Tibial nerve (tissue), 4 donors: Measurements from ENCODE around the gene GDPD5. TPM values are rescaled to one million over a fixed set of nuclear protein-coding genes. Genes with fewer than 3 reads are reported as not detected.

Experiments used
- DNase-seq, 2 donors: peaks; one replicate each; pipeline ENCODE4 v3.0.0-alpha.2; 2019; ENCODE audit warnings: low spot score in 2 of 2
- H3K27ac ChIP-seq, 4 donors: fragments of 200-600 bp; sonication (generic) in 3 of 4; one replicate each; pipeline ENCODE4 v1.5.1; 2017 to 2019; ENCODE audit warnings: mild to moderate bottlenecking in 1 of 4
- H3K27me3 ChIP-seq, 2 donors: fragments of 200-600 bp; sonication (generic) in 1 of 2; one replicate each; pipeline versions ENCODE4 v1.5.1 to v1.6.0; 2017 to 2019
- H3K36me3 ChIP-seq, 3 donors: fragments of 200-600 bp; sonication (generic); one replicate each; pipeline ENCODE4 v1.5.1; 2018 to 2019
- H3K4me1 ChIP-seq, 4 donors: fragments of 200-600 bp; sonication (generic) in 3 of 4; one replicate each; pipeline ENCODE4 v1.5.1; 2017 to 2019
- H3K4me3 ChIP-seq, 4 donors: fragments of 200-600 bp; sonication (generic) in 3 of 4; one replicate each; pipeline ENCODE4 v1.5.1; 2017 to 2019; ENCODE audit warnings: mild to moderate bottlenecking in 1 of 4, moderate library complexity in 1 of 4
- H3K9me3 ChIP-seq, 4 donors: fragments of 200-600 bp; sonication (generic) in 3 of 4; one replicate each; pipeline ENCODE4 v1.5.1; 2017 to 2019
- CTCF ChIP-seq, 5 experiments: fragments of 200-600 bp in 3 of 5; fragments of 450-650 bp in 2 of 5; sonication (generic) in 3 of 5; IDR thresholded peaks; one replicate each; pipeline ENCODE4 v1.5.1; 2016 to 2019; ENCODE audit warnings: antibody characterized with exemption in 5 of 5, mild to moderate bottlenecking in 3 of 5, moderate library complexity in 2 of 5
- EP300 ChIP-seq, 2 donors: sonication (generic); formaldehyde crosslinking; IDR thresholded peaks; one replicate each; pipeline ENCODE4 v1.6.1; 2017; ENCODE audit warnings: antibody characterized with exemption in 2 of 2, mild to moderate bottlenecking in 1 of 2
- POLR2A ChIP-seq, 2 donors: fragments of 450-650 bp; IDR thresholded peaks; one replicate each; pipeline ENCODE4 v1.6.1; 2017; ENCODE audit warnings: antibody characterized with exemption in 2 of 2, mild to moderate bottlenecking in 2 of 2, moderate library complexity in 2 of 2
- WGBS, 2 donors: methylation state at CpG; one replicate each; pipeline ENCODE4 v1.1.5; 2018; 5-methylcytosine and 5-hydroxymethylcytosine counted together
- total RNA-seq, 4 donors: library from RNA; depleted of rRNA; stranded (reverse); fragments of >200 nt; gene quantifications; one replicate each; pipeline ENCODE4 v1.1.0, GENCODE V29; 2016

Gene GDPD5
- total RNA-seq, 4 donors from 2014 or later, result 92.2 to 122 (median 101) TPM

- peaks cover 0 to 25% (median 0%) of the 10 kb centered on the region in 3 donors for H3K36me3 ChIP-seq
- TF ChIP-seq EP300 (IDR thresholded peaks at IDR 0.05) (no peak), POLR2A (IDR thresholded peaks at IDR 0.05) (no peak), CTCF (IDR thresholded peaks at IDR 0.05) (no peak)
- no peak for DNase-seq
- 9 to 15% methylated on average over 13 to 14 of the region's 14 CpGs for WGBS, 2 donors
- no peak within 1 kb of the TSS for H3K4me3 ChIP-seq
- H3K27ac ChIP-seq, result no peak within 1 kb of the TSS
- H3K9me3 ChIP-seq, result peaks cover 0 to 5% (median 0%) of the 10 kb centered on the region in 4 donors
- peaks cover 0 to 30% of the 10 kb centered on the region in 2 donors for H3K27me3 ChIP-seq
- H3K4me1 ChIP-seq, result peaks cover 0 to 53% (median 12%) of the 10 kb centered on the region in 4 donors
Observed at GRCh38 chr11:75432911-75433321, 92.8 kb downstream of the GDPD5 start, which contains the start of gene KLHL35. KLHL35 (minus strand) TSS chr11:75433203; CDS start chr11:75430629, 2,574 bp downstream.

GRCh38 chr11:75431533-75432525 is 93.9 kb downstream of the GDPD5 start:
- 51 to 59% methylated on average over 16 of the region's 16 CpGs for WGBS, 2 donors
- TF ChIP-seq POLR2A (IDR thresholded peaks at IDR 0.05), result no peak
- no peak for TF ChIP-seq CTCF (IDR thresholded peaks at IDR 0.05)
- no peak for TF ChIP-seq EP300 (IDR thresholded peaks at IDR 0.05)
- no peak overlapping the region for H3K4me3 ChIP-seq
- peaks cover 0 to 24% (median 0%) of the 10 kb centered on the region in 3 donors for H3K36me3 ChIP-seq
- peaks cover 0 to 61% (median 12%) of the 10 kb centered on the region in 4 donors for H3K4me1 ChIP-seq
- no peak overlapping the region for H3K27ac ChIP-seq
- no peak for DNase-seq
- peaks cover 0 to 5% (median 0%) of the 10 kb centered on the region in 4 donors for H3K9me3 ChIP-seq
- peaks cover 0 to 30% of the 10 kb centered on the region in 2 donors for H3K27me3 ChIP-seq

- WGBS, 2 donors, result 34 to 36% methylated on average over 32 of the region's 32 CpGs
- H3K4me3 ChIP-seq, result peak overlapping the region in 2 of 4 donors; percentile 17 to 49
- no peak for DNase-seq
- peaks cover 0 to 15% (median 0%) of the 10 kb centered on the region in 3 donors for H3K36me3 ChIP-seq
- peaks cover 0 to 5% (median 0%) of the 10 kb centered on the region in 4 donors for H3K9me3 ChIP-seq
- TF ChIP-seq CTCF (IDR thresholded peaks at IDR 0.05) (no peak), EP300 (IDR thresholded peaks at IDR 0.05) (no peak), POLR2A (IDR thresholded peaks at IDR 0.05) (no peak)
- peak overlapping the region in 1 of 4 donors; percentile 50 for H3K27ac ChIP-seq
- H3K27me3 ChIP-seq, result peaks cover 0 to 30% of the 10 kb centered on the region in 2 donors
- H3K4me1 ChIP-seq, result peaks cover 0 to 61% (median 12%) of the 10 kb centered on the region in 4 donors
Observed at GRCh38 chr11:75430714-75431532, 94.8 kb downstream of the GDPD5 start.

DNA sequence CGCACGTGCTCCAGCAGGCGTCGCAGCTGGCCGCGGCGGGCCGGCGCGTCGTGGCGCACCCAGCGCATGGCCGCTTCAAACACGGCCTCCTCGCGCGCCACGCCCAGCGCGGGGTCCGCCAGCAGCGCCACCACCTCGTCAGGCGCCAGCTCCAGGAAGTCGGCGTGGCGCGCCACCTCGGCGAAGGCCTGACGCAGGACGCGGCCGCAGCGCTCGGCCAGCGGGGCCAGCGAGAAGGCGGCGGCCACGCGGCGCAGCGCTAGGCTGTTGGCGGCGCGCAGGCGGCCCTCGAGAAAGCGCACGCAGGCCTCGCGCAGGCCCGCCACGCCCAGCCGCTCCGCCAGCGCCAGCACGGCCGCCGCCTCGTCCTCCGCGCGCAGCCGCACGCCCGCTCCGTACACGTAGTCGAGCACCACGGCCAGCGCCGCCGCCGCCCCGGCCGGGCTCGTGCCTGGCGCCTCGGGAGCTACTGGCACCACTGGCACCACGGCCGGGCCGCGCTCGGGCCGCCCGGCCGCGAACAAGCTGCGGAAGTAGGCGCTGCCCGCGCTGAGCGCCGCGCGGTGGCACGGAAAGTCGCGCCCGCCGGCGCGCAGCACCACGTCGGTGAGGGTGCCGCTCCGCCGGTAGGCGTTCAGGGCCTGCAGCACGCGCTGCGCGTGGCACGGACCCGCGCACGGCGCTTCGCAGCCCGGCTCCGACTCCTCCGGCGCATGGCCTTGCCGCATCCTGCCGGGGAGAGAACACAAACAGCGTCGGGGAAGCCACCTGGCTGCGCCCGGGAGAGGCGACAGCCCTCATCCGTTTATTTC is 95.6 kb downstream of the GDPD5 start:
- peak in 1 of 2 donors; percentile 44 for DNase-seq
- peak in 1 of 5 experiments; percentile 12 for TF ChIP-seq CTCF (IDR thresholded peaks at IDR 0.05)
- no peak for TF ChIP-seq EP300 (IDR thresholded peaks at IDR 0.05)
- peak in 1 of 2 donors; percentile 25 for TF ChIP-seq POLR2A (IDR thresholded peaks at IDR 0.05)
- H3K27me3 ChIP-seq, result peaks cover 0 to 30% of the 10 kb centered on the region in 2 donors
- peaks cover 0 to 61% (median 12%) of the 10 kb centered on the region in 4 donors for H3K4me1 ChIP-seq
- 2 to 5% methylated on average over 15 to 42 of the region's 134 CpGs for WGBS, 2 donors
- H3K36me3 ChIP-seq, result peaks cover 0 to 12% (median 0%) of the 10 kb centered on the region in 3 donors
- peak overlapping the region in 1 of 4 donors; percentile 50 for H3K27ac ChIP-seq
- H3K4me3 ChIP-seq, result peak overlapping the region in 3 of 4 donors; percentile 6 to 49 (median 17)
- peaks cover 0 to 5% (median 0%) of the 10 kb centered on the region in 4 donors for H3K9me3 ChIP-seq
